Gastrocnemius medialis (tissue), 4 donors: ENCODE results near the gene PYY. TPM values are rescaled to one million over a fixed set of nuclear protein-coding genes. Genes with fewer than 3 reads are reported as not detected.

Experiments used
- ATAC-seq, 2 donors: fragments of 150-250 bp; one replicate each; pipeline ENCODE4 v1.9.1; 2016
- DNase-seq, 2 donors: peaks; one replicate each; pipeline ENCODE4 v3.0.0-alpha.2; 2019
- H3K27ac ChIP-seq, 4 donors: fragments of 200-600 bp; sonication (generic); 1 replicate in 1 of 4; 2 replicates in 3 of 4; pipeline ENCODE4 v1.5.1; 2016 to 2018; ENCODE audit warnings: mild to moderate bottlenecking in 2 of 4, moderate library complexity in 1 of 4
- H3K27me3 ChIP-seq, 3 donors: fragments of 200-600 bp; sonication (generic) in 2 of 3; 1 replicate in 1 of 3; 2 replicates in 2 of 3; pipeline versions ENCODE4 v1.5.1 to v1.6.0; 2016 to 2019; ENCODE audit warnings: mild to moderate bottlenecking in 1 of 3, moderate library complexity in 1 of 3
- H3K36me3 ChIP-seq, 2 donors: fragments of 200-600 bp; sonication (generic) in 1 of 2; one replicate each; pipeline ENCODE4 v1.5.1; 2017 to 2018
- H3K4me1 ChIP-seq, 2 donors: fragments of 200-600 bp; sonication (generic) in 1 of 2; one replicate each; pipeline ENCODE4 v1.5.1; 2016 to 2017; ENCODE audit warnings: mild to moderate bottlenecking in 2 of 2
- H3K4me3 ChIP-seq, 4 donors: fragments of 200-600 bp; sonication (generic) in 3 of 4; 1 replicate in 1 of 4; 2 replicates in 3 of 4; pipeline ENCODE4 v1.5.1; 2016 to 2019; ENCODE audit warnings: mild to moderate bottlenecking in 2 of 4
- H3K9me3 ChIP-seq, 3 donors: fragments of 200-600 bp; sonication (generic) in 2 of 3; 1 replicate in 1 of 3; 2 replicates in 2 of 3; pipeline ENCODE4 v1.5.1; 2016 to 2019
- CTCF ChIP-seq, 5 experiments: fragments of 450-650 bp in 3 of 5; fragments of 200-600 bp in 2 of 5; sonication (generic) in 2 of 5; IDR thresholded peaks in 4 of 5; conservative IDR thresholded peaks in 1 of 5; 1 replicate in 4 of 5; 2 replicates in 1 of 5; pipeline ENCODE4 v1.5.1; 2016 to 2019; ENCODE audit warnings: antibody characterized with exemption in 5 of 5, mild to moderate bottlenecking in 3 of 5, moderate library complexity in 3 of 5
- POLR2A ChIP-seq, 2 donors: fragments of 450-650 bp; IDR thresholded peaks; one replicate each; pipeline ENCODE4 v1.6.1; 2017; ENCODE audit warnings: antibody characterized with exemption in 2 of 2, mild to moderate bottlenecking in 2 of 2, moderate library complexity in 2 of 2
- in situ Hi-C, 4 donors: fragments of 200-750 bp; cut with MboI; loops; one replicate each; pipeline versions ENCODE4 v1.15.0 to v1.8.0; 2017; ENCODE audit warnings: low sequenced_read_pairs in 4 of 4
- intact Hi-C: fragments of 100-400 bp; cut with DNase I; formaldehyde crosslinking; loops from one replicate; pipeline ENCODE4 v1.15.1; 2023; ENCODE audit warnings: low total_unique reads
- total RNA-seq, 4 donors: library from RNA; depleted of rRNA; stranded (reverse); fragments of >200 nt; gene quantifications; one replicate each; pipeline versions ENCODE4 v1.1.0 to v1.2.3, GENCODE V29; 2016

The PYY gene
- total RNA-seq, 4 donors from 2014 or later: not detected

- ATAC-seq (peak; percentile 81 to 86), DNase-seq (peak; percentile 34 to 44)
- in situ Hi-C loops (loop anchor here (5.0 to 10.0 kb wide), 2 partner anchors 50 to 52 kb away; partner anchors contain the start of gene PPY (in 4 of the 4)), intact Hi-C loops (loop anchor here (1.0 kb wide), 2 partner anchors 50 to 84 kb away; no protein-coding TSS in a partner anchor)
- Histone ChIP-seq H3K27ac (no peak overlapping the region), H3K36me3 (no peaks in the 10 kb centered on the region), H3K9me3 (no peaks in the 10 kb centered on the region), H3K4me1 (peaks cover 3 to 8% of the 10 kb centered on the region in 2 donors), H3K27me3 (peaks cover 6 to 9% (median 9%) of the 10 kb centered on the region in 3 donors), H3K4me3 (peak overlapping the region; percentile 18 to 46 (median 35))
- TF ChIP-seq POLR2A (IDR thresholded peaks at IDR 0.05): no peak
- peak; percentile 81 to 91 (median 88) for TF ChIP-seq CTCF (IDR thresholded peaks at IDR 0.05 in 4 of 5, conservative IDR thresholded peaks at IDR 0.05 in 1 of 5)
These were observed 40.8 kb upstream of the PYY start for GRCh38 chr17:43994272-43995149.

DNA sequence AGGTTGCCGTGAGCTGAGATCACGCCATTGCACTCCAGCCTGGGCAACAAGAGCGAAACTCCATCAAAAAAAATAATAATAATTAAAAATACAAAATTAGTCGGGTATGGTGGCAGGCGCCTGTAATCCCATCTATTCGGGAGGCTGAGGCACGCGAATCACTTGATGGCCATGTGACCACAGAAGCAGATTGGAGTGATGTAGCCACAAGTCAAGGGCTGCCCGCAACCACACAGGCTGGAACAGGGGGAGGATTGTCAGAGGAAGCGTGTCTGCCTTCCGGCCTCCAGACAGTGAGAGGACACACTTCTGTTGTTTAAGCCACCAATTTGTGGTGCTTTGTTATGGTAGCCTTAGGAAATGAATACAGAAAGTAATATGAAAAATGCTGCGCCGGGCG, 38.9 kb upstream of the PYY start:
- in situ Hi-C loops (loop anchor here (5.0 to 10.0 kb wide), 2 partner anchors 48 to 50 kb away; partner anchors contain the start of gene PPY (in 4 of the 4)), intact Hi-C loops (no loop called here)
- Histone ChIP-seq H3K4me3 (no peak overlapping the region), H3K27ac (no peak overlapping the region), H3K27me3 (peaks cover 6 to 9% (median 9%) of the 10 kb centered on the region in 3 donors), H3K9me3 (no peaks in the 10 kb centered on the region), H3K36me3 (no peaks in the 10 kb centered on the region), H3K4me1 (peaks cover 7 to 8% of the 10 kb centered on the region in 2 donors)
- DNase-seq (no peak), ATAC-seq (no peak)
- TF ChIP-seq POLR2A (IDR thresholded peaks at IDR 0.05) (no peak), CTCF (IDR thresholded peaks at IDR 0.05 in 4 of 5, conservative IDR thresholded peaks at IDR 0.05 in 1 of 5) (no peak)

DNA sequence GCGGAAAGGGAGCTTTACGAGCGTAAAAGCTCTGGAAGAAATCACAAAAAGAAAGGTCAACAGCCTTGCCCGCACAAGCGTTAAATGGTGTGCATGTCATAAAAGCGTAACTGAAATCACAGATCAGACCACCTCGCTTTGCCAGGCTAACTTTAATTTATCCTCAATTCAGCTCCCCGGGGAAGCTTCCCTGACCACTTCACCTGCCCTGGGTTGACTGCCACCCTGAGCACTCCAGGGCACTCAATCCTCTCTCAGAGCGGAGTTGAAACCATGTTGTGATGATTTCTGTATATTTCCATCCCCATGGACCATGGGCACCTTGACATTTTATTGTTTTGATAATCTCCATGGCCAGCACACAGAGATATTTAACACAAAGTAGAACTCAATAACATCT, 34.6 kb upstream of the PYY start:
- Histone ChIP-seq H3K27me3 (peaks cover under 1 to 14% (median 8%) of the 10 kb centered on the region in 3 donors), H3K4me1 (peaks cover 15 to 20% of the 10 kb centered on the region in 2 donors), H3K27ac (no peak overlapping the region), H3K9me3 (no peaks in the 10 kb centered on the region), H3K4me3 (no peak overlapping the region), H3K36me3 (no peaks in the 10 kb centered on the region)
- no peak for ATAC-seq
- no peak for DNase-seq
- intact Hi-C loops: no loop called here
- TF ChIP-seq CTCF (IDR thresholded peaks at IDR 0.05 in 4 of 5, conservative IDR thresholded peaks at IDR 0.05 in 1 of 5) (no peak), POLR2A (IDR thresholded peaks at IDR 0.05) (no peak)
- in situ Hi-C loops: no loop called here

DNA sequence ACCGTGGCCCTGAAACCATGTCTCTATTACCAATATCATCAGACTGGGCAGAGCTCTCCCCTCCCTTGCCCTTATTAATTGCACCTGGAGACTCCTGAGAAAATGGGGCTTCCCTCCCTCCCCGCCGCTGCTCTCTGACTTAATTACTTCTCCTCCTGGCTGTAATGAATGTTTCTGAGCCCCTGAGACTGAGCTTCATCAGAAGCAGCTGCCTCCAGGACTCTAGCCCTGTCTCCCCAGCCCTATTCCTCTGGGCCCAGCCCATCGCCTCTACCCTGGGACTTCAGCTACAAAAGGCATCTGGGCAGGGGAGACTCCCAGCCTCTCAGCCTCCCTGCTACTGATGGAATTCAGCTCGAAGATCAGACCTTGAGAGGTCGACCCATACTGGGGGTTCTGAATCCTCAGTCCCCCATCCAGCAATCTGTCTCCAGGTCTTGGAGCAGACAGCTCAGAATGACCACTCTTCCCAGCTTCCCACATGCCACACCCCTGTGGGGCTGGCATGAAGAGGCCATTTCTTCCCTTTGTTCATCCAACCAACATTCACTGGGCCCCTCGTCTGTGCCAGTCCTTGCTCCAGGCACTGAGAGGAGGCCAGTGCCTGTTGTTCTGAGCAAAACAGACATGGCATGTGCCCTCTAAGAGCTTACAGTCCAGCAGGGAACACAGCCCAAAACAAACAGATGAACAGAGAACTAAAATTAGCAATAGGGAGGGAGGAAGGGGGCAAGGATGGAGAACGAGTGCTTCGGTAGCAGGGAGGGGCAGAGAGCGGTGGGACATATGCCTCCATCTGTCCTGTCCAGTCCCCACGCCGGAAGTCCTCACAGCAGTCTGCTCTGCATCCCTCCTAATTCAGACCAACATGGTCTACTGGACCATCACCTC, 33.6 kb upstream of the PYY start:
- Histone ChIP-seq H3K36me3 (no peaks in the 10 kb centered on the region), H3K27me3 (peaks cover 8 to 22% (median 14%) of the 10 kb centered on the region in 3 donors), H3K27ac (peak overlapping the region in 2 of 4 donors; percentile 5 to 64), H3K4me3 (no peak overlapping the region), H3K9me3 (no peaks in the 10 kb centered on the region), H3K4me1 (peaks cover 15 to 20% of the 10 kb centered on the region in 2 donors)
- no peak for DNase-seq
- peak; percentile 39 to 81 for ATAC-seq
- TF ChIP-seq CTCF (IDR thresholded peaks at IDR 0.05 in 4 of 5, conservative IDR thresholded peaks at IDR 0.05 in 1 of 5) (no peak), POLR2A (IDR thresholded peaks at IDR 0.05) (no peak)
- in situ Hi-C loops (no loop called here), intact Hi-C loops (no loop called here)
